Adipose tissue (tissue), 3 donors: ENCODE measurements around the gene C6orf52. TPM values are rescaled to one million over a fixed set of nuclear protein-coding genes. Genes with fewer than 3 reads are reported as not detected.

Source experiments
- polyA plus RNA-seq, 3 donors: library from polyadenylated mRNA; stranded (reverse); fragments of 200-250 nt; gene quantifications; one replicate each; pipeline ENCODE4 v1.2.3, GENCODE V29; 2013
- donor health status: healthy with polysubstance abuse.
- donor health status: Bipolar disorder and iron deficiency.
- donor health status: healthy.

C6orf52 gene
- polyA plus RNA-seq, 3 donors, result 0.65 to 2.5 (median 1.9) TPM

Other genes with a start within 250 kb of the C6orf52 start
- gene GCNT2, start 173.3 kb downstream of the C6orf52 start, polyA plus RNA-seq, result 1 to 10 TPM in 1 of 3 donors, under 1 TPM in 2; 0.34 to 1.9 (median 0.86) TPM
- gene PAK1IP1, start 356 bp upstream of the C6orf52 start, polyA plus RNA-seq, result 10 to 100 TPM in 2 of 3 donors, 1 to 10 TPM in 1; 6.2 to 17.3 (median 17.2) TPM
- 100 to 1,000 TPM in 2 of 3 donors, 10 to 100 TPM in 1; 62.5 to 184 (median 130) TPM for gene TMEM14C, start 28.5 kb upstream of the C6orf52 start, polyA plus RNA-seq
- gene TMEM14B, start 53.2 kb upstream of the C6orf52 start, polyA plus RNA-seq, result 100 to 1,000 TPM in 1 of 3 donors, 10 to 100 TPM in 2; 33.2 to 130 (median 75.9) TPM
- under 1 TPM; 0.09 to 0.37 (median 0.11) TPM for gene MAK, start 143.9 kb upstream of the C6orf52 start, polyA plus RNA-seq
- gene GCM2, start 187.4 kb upstream of the C6orf52 start, polyA plus RNA-seq, result not detected
- gene SYCP2L, start 192.4 kb upstream of the C6orf52 start, polyA plus RNA-seq, result under 1 TPM; 0.18 to 0.34 (median 0.22) TPM